Inflammatory macrophage (primary cell): Measurements from ENCODE around the gene KLF8.

ENCODE experiments used
- DNase-seq, 2 donors: peaks; one replicate each; pipeline ENCODE4 v3.0.0-alpha.2; 2020 to 2022

Gene KLF8

DNA sequence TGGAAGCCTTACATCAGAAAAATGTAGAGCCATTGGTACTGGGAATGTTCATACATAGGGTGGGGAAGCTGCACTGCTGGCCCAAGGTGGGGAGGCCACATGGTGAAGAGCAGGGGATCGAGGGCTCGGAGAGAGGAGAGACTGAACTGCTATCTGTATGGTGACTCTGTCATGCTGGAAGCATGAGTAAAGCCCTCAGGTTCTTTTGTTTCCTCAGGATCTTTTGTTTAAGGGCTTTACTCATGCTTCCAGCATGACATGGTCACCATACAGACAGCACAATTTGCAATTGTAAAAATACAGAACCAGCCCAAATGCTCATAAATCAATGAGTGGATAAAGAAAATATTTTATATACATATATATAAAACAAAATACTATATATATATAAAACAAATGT is 78.4 kb downstream of the KLF8 start:
- no peak for DNase-seq

DNA sequence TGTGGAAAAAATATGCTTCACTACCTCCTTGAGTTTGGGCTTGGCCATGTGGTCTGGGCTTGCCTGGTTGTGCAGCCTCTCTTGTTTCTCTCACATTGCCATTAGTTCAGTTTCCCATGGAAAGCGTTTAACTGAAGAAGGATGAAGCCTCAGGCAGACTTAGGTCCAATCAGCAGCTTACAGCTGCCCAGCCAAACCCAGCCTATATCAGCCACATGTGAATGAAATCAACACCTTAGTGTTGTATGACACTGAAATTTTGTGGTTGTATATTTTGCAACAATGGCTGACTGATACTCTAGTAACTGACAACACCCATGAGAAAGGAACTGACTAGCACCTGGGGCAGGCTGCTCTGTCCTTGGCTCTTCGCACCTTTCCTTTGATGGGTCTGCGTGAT is 81.2 kb downstream of the KLF8 start:
- no peak for DNase-seq

DNA sequence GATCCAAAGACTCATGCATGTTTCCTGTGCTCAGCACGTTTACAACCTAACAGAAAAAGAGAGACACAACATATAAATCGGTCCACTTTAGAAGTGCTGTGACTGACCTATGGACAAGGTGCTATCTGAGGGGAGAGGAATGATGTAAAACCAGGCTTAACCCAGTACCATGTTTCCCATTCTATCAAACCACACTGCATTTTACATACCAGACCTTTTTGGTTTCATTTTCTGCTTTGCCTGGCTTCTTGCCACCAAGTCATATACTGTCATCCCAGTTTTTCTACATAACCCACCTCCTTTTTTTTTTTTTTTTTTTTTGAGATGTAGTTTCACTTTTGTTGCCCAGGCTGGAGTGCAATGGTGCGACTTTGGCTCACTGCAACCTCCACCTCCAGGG is 82.2 kb downstream of the KLF8 start:
- DNase-seq = no peak

DNA sequence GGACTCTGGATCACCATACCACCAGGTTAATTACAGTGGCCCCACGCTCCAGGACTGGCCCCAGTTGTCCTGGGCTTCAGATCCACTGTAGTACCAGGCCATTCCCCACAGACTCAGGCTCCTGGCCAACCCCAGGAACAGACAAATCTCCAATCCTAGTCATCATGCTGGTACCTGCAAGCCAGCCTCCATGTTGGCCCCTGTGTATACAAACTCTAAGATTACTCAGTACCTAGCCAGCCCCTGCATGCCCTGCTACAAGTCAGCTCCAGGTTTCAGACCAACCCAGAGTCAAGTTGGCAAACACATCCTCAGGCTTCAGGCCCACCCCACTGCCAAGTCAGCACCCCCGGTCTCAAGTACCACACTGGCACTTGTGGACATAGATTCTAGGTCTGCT is 85.9 kb downstream of the KLF8 start:
- DNase-seq = no peak

DNA sequence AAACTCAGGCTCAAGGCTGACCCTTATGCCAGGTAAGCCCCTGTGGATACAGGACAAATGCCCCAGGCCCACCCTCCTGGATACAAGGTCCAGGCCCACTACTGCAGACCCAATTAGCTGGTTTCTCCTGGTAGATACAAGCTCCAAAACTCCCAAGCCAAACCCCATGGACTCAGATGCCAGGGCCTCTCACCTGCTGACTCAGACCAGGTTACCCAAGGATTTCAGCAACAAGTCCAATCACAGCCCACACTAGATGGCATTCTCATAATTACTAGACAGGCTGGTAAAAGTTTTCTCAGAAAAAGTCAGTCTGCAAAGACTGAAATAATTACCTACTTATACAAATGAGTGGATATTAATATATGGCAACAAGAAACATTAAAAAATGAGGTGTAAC is 87.0 kb downstream of the KLF8 start:
- DNase-seq = no peak
